ENCODE results near the gene PHF21A.

Gene PHF21A

GRCh38 chr11:45997599-45997998 lies 123.7 kb downstream of the PHF21A start:
- ChIA-PET CTCF (no interaction called here), POLR2A (ENCODE audit: low non-redundant PET) (no interaction called here)
- no peak for DNase-seq (ENCODE audit: low spot score)
- TF ChIP-seq, protein P1, sequence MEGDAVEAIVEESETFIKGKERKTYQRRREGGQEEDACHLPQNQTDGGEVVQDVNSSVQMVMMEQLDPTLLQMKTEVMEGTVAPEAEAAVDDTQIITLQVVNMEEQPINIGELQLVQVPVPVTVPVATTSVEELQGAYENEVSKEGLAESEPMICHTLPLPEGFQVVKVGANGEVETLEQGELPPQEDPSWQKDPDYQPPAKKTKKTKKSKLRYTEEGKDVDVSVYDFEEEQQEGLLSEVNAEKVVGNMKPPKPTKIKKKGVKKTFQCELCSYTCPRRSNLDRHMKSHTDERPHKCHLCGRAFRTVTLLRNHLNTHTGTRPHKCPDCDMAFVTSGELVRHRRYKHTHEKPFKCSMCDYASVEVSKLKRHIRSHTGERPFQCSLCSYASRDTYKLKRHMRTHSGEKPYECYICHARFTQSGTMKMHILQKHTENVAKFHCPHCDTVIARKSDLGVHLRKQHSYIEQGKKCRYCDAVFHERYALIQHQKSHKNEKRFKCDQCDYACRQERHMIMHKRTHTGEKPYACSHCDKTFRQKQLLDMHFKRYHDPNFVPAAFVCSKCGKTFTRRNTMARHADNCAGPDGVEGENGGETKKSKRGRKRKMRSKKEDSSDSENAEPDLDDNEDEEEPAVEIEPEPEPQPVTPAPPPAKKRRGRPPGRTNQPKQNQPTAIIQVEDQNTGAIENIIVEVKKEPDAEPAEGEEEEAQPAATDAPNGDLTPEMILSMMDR (conservative IDR thresholded peaks at IDR 0.05; ENCODE audit: low read depth) = no peak
- H3K27ac ChIP-seq = no peak overlapping the region

- TF ChIP-seq, protein P1 (conservative IDR thresholded peaks at IDR 0.05; ENCODE audit: low read depth) = no peak
- DNase-seq (ENCODE audit: low spot score) = no peak
- no peak overlapping the region for H3K27ac ChIP-seq
- CTCF ChIA-PET = interaction anchor here (0.6 to 1.0 kb wide), 3 partner anchors 11 to 368 kb away, joined by 3 to 5 read pairs (median 4); no protein-coding TSS in a partner anchor
- POLR2A ChIA-PET (ENCODE audit: low non-redundant PET) = no interaction called here
Measured at GRCh38 chr11:45995342-45995734, 125.9 kb downstream of the PHF21A start.

DNA sequence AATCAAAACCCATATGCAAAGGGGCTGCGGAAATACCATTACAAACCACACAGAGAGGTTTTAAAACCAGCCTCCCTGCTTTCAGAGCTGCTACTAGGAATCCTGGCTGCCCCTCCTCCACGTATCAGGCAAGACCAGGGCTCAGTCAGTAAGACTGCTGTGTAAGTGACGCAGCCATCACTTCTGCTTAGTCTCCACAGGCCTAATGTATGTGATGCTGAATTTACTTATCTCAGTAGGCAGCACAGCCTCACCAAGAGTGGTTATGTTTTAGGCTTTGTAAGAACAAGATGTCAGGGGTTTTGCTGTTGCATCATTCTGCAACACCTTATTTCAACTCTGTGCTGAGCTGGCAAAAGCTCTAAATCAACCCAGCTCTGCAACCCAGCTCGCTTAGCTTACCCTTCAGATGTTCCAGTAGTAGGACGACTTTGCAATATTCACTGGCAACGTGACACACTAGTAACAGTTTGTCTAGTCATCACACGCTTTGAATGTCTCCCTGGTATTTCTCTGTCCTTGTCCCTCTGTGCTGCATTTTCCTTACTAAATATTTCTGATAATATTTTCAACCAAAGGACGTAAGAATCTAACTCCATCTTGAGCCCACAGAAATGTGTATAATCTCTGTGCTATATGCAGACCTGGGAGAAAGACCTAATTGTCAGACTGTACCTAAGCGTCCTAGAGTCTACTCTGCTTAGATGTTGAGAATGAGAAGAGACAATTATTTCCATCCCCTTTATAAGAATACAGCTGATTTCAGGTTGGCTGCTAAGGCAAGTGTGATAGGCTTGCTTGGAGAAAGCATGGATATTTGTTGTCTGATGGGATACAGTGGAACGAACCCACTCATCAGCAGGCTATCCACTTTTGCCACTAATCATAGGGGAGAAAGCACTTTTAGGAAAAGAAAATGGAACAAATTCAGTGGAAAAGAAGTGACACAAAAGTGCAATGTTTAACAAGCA lies 126.6 kb downstream of the PHF21A start:
- CTCF ChIA-PET = interaction anchor here (0.7 to 1.0 kb wide), 3 partner anchors 12 to 69 kb away, joined by 3 to 4 read pairs (median 3); no protein-coding TSS in a partner anchor
- TF ChIP-seq, protein P1 (conservative IDR thresholded peaks at IDR 0.05; ENCODE audit: low read depth) = no peak
- DNase-seq (ENCODE audit: low spot score) = no peak
- POLR2A ChIA-PET (ENCODE audit: low non-redundant PET) = no interaction called here
- H3K27ac ChIP-seq = no peak overlapping the region

DNA sequence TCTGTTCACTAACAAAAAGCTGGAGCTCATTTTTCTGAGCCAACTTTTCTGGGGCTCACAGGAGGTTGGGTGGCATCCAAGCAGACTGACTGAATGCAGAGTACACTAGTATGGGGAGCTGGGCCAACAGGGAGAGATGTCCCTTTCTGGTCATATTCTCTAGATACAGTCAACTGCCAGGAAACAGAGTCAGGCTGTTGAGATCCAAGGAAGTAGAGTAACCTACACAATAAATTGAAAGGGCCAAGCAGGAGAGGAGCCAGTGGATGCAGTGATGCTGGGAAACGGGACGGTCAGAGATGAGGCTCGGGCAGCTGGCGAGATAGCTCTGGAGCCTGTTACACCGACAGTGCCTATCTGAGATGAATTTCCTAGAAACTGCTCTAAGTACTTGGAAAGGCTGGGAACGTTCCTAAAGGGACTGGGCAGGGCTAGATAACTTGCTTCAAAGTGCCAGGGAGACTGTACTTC lies 127.7 kb downstream of the PHF21A start:
- TF ChIP-seq, protein P1 (conservative IDR thresholded peaks at IDR 0.05; ENCODE audit: low read depth) = no peak
- ChIA-PET CTCF (no interaction called here), POLR2A (ENCODE audit: low non-redundant PET) (no interaction called here)
- no peak overlapping the region for H3K27ac ChIP-seq
- no peak for DNase-seq (ENCODE audit: low spot score)

DNA sequence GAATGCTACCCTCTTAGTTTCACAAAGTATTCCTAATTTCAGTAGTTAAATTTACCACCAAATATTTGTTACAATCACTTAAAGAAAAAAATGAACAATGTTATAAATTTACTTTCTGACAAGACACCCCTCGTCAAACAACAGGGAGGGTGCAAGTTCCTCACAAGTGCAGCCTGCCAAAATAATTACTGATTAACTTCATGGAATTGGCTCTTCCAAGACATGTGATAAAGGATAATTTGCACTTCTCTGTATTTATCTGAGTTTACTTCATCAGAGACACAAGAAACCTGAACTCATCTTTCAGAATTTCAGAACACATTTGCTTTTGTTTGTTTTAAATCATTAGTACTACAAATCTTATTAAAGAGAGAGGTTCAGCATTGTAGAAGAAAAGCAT lies 132.3 kb downstream of the PHF21A start:
- POLR2A ChIA-PET (ENCODE audit: low non-redundant PET) = no interaction called here
- H3K27ac ChIP-seq = no peak overlapping the region
- CTCF ChIA-PET = interaction anchor here (1.5 kb wide), 1 partner anchor 23 kb away, joined by 5 read pairs; no protein-coding TSS in a partner anchor
- DNase-seq (ENCODE audit: low spot score) = no peak
- TF ChIP-seq, protein P1 (conservative IDR thresholded peaks at IDR 0.05; ENCODE audit: low read depth) = no peak

DNA sequence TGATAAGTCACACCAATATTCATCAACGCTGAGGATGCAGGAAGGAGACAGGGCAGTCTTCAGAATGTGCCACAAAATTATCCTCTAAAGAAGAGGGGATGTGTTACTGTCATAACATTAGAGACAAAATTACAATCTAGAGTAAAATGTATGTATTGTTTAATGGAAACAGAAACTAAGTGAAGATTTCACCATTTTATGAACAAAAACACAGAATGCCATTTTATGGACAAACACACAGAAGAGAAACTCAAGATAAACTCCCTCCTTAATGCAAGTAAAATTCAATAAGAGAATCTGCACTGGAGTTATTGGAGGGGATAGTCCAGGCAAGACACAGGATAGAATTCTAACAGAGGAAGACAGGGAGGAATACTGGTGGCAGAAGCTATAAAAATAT lies 136.0 kb downstream of the PHF21A start:
- ChIA-PET POLR2A (ENCODE audit: low non-redundant PET) (no interaction called here), CTCF (no interaction called here)
- H3K27ac ChIP-seq = no peak overlapping the region
- no peak for DNase-seq (ENCODE audit: low spot score)
- TF ChIP-seq, protein P1 (conservative IDR thresholded peaks at IDR 0.05; ENCODE audit: low read depth) = no peak

Measured in RWPE1 (cell line).